HCT116 (cell line): Measurements from ENCODE around the gene PCDH19.

Experiments
- CTCF ChIP-seq, 3 experiments: fragments of 200-600 bp in 1 of 3; sonication (generic) in 1 of 3; IDR thresholded peaks in 2 of 3; conservative IDR thresholded peaks in 1 of 3; 2 replicates each; pipeline ENCODE4 v1.5.1; 2012 to 2017; ENCODE audit warnings: low read depth in 2 of 3, low read length in 2 of 3, antibody characterized with exemption in 1 of 3, borderline replicate concordance in 1 of 3, control low read depth in 1 of 3, mild to moderate bottlenecking in 1 of 3, mixed read lengths in 1 of 3, mixed run types in 1 of 3, moderate library complexity in 1 of 3; ENCODE audit not compliant: insufficient read depth in 1 of 3
- ELF1 ChIP-seq: IDR thresholded peaks from 2 replicates; pipeline ENCODE4 v1.6.1; 2012; ENCODE audit warnings: low read depth, borderline replicate concordance
- EZH2 ChIP-seq: fragments of 200-600 bp; sonication (generic); IDR thresholded peaks from 2 replicates; pipeline ENCODE4 v1.6.1; 2017; ENCODE audit warnings: antibody characterized with exemption, mixed run types
- EZH2phosphoT487 ChIP-seq: fragments of 200-600 bp; IDR thresholded peaks from 2 replicates; pipeline ENCODE4 v1.6.1; 2018; ENCODE audit warnings: antibody characterized with exemption, borderline replicate concordance
- POLR2A ChIP-seq: IDR thresholded peaks from 2 replicates; pipeline ENCODE4 v1.7.0; 2011; ENCODE audit warnings: borderline replicate concordance; ENCODE audit not compliant: insufficient read depth, insufficient read length; ENCODE audit errors: extremely low read depth
- POLR2AphosphoS5 ChIP-seq: IDR thresholded peaks from 2 replicates; pipeline ENCODE4 v1.6.1; 2011; ENCODE audit warnings: mild to moderate bottlenecking, low read depth, low read length, moderate library complexity
- RAD21 ChIP-seq: IDR thresholded peaks from 2 replicates; pipeline ENCODE4 v1.6.1; 2012; ENCODE audit warnings: low read depth, mild to moderate bottlenecking
- SP1 ChIP-seq: IDR thresholded peaks from 2 replicates; pipeline ENCODE4 v1.6.1; 2012; ENCODE audit warnings: low read depth
- TCF7L2 ChIP-seq: IDR thresholded peaks from 2 replicates; pipeline ENCODE4 v1.7.0; 2011; ENCODE audit warnings: borderline replicate concordance, inconsistent platforms; ENCODE audit not compliant: insufficient read depth, insufficient read length; ENCODE audit errors: extremely low read depth
- YY1 ChIP-seq: IDR thresholded peaks from 2 replicates; pipeline ENCODE4 v1.6.1; 2011; ENCODE audit warnings: low read length, low read depth, moderate library complexity, mild to moderate bottlenecking; ENCODE audit not compliant: insufficient replicate concordance; ENCODE audit errors: extremely low read depth
- TF ChIP-seq, protein P1 (sequence below): IDR thresholded peaks from 2 replicates; pipeline ENCODE4 v1.6.1; 2012

DNA sequence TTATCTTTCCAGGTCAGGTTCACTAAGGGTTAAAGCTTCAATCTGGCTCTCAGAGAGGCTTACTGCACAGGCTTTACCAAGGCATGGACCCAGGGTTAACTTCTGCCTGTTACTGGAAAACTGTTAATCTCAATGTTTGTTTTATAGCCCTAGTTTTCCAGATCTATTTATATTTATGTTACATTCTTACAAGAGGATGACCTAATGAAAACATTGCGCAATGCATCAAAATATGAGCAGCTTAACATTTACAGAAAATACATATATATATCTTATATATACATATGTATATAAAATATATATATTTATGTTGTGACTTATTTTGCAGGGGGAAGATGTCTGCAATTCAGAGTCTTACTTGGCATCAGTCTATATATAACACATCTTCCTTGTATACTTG, 112.3 kb downstream of the PCDH19 start:
- TF ChIP-seq POLR2A (no peak), YY1 (no peak), CTCF (IDR thresholded peaks at IDR 0.05 in 2 of 3, conservative IDR thresholded peaks at IDR 0.05 in 1 of 3; ENCODE audit: borderline replicate concordance in 1 of 3, insufficient read depth in 1 of 3, low read depth in 2 of 3, low read length in 2 of 3) (no peak), EZH2 (no peak), TCF7L2 (no peak), ELF1 (no peak), SP1 (no peak), POLR2AphosphoS5 (no peak), EZH2phosphoT487 (no peak), RAD21 (no peak)
- TF ChIP-seq, protein P1, sequence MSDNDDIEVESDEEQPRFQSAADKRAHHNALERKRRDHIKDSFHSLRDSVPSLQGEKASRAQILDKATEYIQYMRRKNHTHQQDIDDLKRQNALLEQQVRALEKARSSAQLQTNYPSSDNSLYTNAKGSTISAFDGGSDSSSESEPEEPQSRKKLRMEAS: no peak
